C4-2B (cell line): ENCODE data around the gene SLC25A43.
A peak's percentile ranks its signal among the peaks of the same experiment; 100 is the strongest.

Source experiments
- H3K27ac ChIP-seq: fragments of 450-650 bp; 2 replicates; pipeline ENCODE4 v1.5.1; 2017
- CTCF ChIP-seq: fragments of 450-650 bp; conservative IDR thresholded peaks from 2 replicates; pipeline ENCODE4 v1.5.1; 2017; ENCODE audit warnings: mild to moderate bottlenecking
- ZFX ChIP-seq: fragments of 450-650 bp; IDR thresholded peaks from 2 replicates; pipeline ENCODE4 v1.6.1; 2017

SLC25A43 gene

GRCh38 chrX:119455264-119455663, 56.1 kb downstream of the SLC25A43 start:
- no peak for TF ChIP-seq CTCF
- TF ChIP-seq ZFX = no peak
- peak overlapping the region; percentile 65 for H3K27ac ChIP-seq

DNA sequence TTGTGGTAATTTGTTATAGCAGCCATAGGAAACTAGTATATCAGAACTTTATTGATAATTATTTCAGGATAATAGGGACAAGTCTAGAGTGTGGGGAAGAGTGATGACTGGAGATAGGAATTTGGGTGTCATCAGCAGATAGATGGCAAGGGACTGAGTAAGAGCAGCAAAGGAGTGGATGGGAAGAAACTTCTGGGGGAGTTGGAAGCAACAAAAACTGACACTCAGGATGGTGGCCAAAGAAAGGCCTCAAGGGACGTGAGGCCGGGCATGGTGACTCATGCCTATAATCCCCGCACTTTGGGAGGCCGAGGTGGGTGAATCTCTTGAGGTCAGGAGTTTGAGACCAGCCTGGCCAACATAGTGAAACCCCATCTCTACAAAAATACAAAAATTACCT, 60.0 kb downstream of the SLC25A43 start:
- TF ChIP-seq ZFX (no peak), CTCF (no peak)
- H3K27ac ChIP-seq = peak overlapping the region; percentile 69

GRCh38 chrX:119465555-119465954, 66.4 kb downstream of the SLC25A43 start:
- H3K27ac ChIP-seq = no peak overlapping the region
- no peak for TF ChIP-seq CTCF
- no peak for TF ChIP-seq ZFX

GRCh38 chrX:119466970-119467369, 67.8 kb downstream of the SLC25A43 start:
- no peak overlapping the region for H3K27ac ChIP-seq
- TF ChIP-seq ZFX (no peak), CTCF (no peak)

DNA sequence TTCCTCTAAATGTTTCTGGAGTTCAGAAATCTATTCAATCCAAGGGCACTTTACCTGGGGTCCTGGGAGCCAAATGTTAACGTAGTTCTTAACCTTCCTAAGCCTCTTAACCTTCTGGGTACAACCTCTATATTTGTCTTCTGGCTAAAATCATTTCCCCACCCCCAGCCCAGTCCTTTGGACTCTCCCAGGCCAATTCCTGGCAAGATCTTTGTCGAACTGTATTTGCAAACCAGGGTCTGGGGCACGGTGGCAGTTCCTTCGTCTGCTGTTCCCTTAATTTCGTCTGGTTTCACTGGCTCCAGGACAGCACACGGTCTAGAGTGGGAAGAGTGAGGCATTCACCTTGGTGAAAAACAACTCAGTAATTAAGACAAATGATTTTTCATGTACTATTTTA, 68.3 kb downstream of the SLC25A43 start:
- TF ChIP-seq CTCF = no peak
- no peak for TF ChIP-seq ZFX
- H3K27ac ChIP-seq = peak overlapping the region; percentile 100; the same call in 1 of the 2 replicates

- H3K27ac ChIP-seq = peak within 1 kb of the TSS; percentile 100
- no peak for TF ChIP-seq ZFX
- TF ChIP-seq CTCF = no peak
Measured at GRCh38 chrX:119467842-119468550, 68.9 kb downstream of the SLC25A43 start, which contains the start of gene SLC25A5. TSS of gene SLC25A5 (plus strand) at chrX:119468444. CDS start at chrX:119468516, 72 bp downstream.

DNA sequence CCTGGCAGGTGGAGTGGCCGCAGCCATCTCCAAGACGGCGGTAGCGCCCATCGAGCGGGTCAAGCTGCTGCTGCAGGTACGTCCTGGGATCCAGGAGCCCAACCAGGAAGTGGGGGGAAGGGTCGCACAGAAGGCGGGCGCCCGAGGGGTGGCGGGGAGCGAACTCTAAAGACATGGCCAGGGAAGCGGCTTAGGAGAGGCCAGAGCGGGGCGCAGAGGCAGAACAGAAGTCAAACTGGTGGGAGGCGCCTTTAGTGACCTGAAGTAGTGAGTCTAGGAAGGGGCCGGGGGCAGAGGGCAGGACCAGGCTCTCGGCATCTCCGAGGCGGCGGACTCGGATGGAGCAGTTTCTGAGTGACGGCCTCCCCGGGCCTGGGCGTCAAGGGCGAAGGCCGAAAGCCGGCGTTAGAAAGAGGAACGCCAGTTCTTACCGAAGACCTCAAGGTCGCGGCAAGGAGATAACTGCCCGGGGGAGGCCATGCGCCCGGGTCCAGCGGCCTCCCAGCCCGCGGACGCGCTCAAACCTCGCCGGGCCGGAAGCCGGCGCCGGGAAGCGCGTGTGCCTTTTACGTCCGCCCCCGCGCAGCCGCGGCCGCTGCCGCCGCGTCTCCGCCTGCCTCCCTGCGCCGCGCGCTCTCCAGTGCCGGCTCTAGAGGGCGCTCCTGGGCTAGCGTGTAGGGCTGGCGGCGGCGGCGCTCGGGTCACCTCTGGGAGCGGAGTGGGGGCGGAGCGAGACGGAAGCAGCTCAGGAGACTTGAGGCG, 69.6 kb downstream of the SLC25A43 start:
- H3K27ac ChIP-seq = peak overlapping the region; percentile 100
- peak; percentile 46 for TF ChIP-seq ZFX
- peak; percentile 86 for TF ChIP-seq CTCF
